HepG2 (cell line): ENCODE data around the gene MAPK11. TPM values are rescaled to one million over a fixed set of nuclear protein-coding genes. Genes with fewer than 3 reads are reported as not detected.
A peak's percentile ranks its signal among the peaks of the same experiment; 100 is the strongest.

Experiments
- CAMTA2 ChIP-seq: sonication (generic); formaldehyde crosslinking; IDR thresholded peaks from 2 replicates; pipeline ENCODE4 v1.4.0; 2020; ENCODE audit warnings: mild to moderate bottlenecking, missing genetic modification reagents, borderline replicate concordance
- CC2D1A ChIP-seq: sonication (generic); formaldehyde crosslinking; IDR thresholded peaks from 2 replicates; pipeline ENCODE4 v1.8.1; 2023; ENCODE audit warnings: mild to moderate bottlenecking, missing genetic modification reagents
- DDIT3 ChIP-seq: sonication (generic); formaldehyde crosslinking; IDR thresholded peaks from 2 replicates; pipeline ENCODE4 v1.4.0; 2020; ENCODE audit warnings: mild to moderate bottlenecking, missing genetic modification reagents
- EP300 ChIP-seq, 3 experiments: sonication (generic) in 1 of 3; formaldehyde crosslinking in 1 of 3; IDR thresholded peaks; 2 replicates each; pipeline versions ENCODE4 v1.5.1 to v1.6.1; 2011 to 2020; ENCODE audit warnings: low read depth in 2 of 3, low read length in 2 of 3, borderline replicate concordance in 1 of 3, improper control_type of control experiment in 1 of 3, mild to moderate bottlenecking in 1 of 3, missing genetic modification reagents in 1 of 3, moderate library complexity in 1 of 3
- GTF3A ChIP-seq: sonication (generic); formaldehyde crosslinking; conservative IDR thresholded peaks from 2 replicates; pipeline ENCODE4 v1.4.0; 2020; ENCODE audit warnings: mild to moderate bottlenecking, missing genetic modification reagents
- HNF4A ChIP-seq: sonication (generic); formaldehyde crosslinking; IDR thresholded peaks from 2 replicates; pipeline ENCODE4 v1.4.0; 2020; ENCODE audit warnings: missing genetic modification reagents
- PHF21A ChIP-seq: sonication (generic); formaldehyde crosslinking; IDR thresholded peaks from 2 replicates; pipeline ENCODE4 v1.5.0; 2020; ENCODE audit warnings: mild to moderate bottlenecking, missing genetic modification reagents
- PHF5A ChIP-seq: IDR thresholded peaks from one replicate; pipeline ENCODE4 v1.6.1; 2018; ENCODE audit warnings: low read depth, missing genetic modification reagents; ENCODE audit not compliant: unreplicated experiment
- RAD21 ChIP-seq: fragments of 450-650 bp; formaldehyde crosslinking; IDR thresholded peaks from 2 replicates; pipeline ENCODE4 v1.5.0; 2020; ENCODE audit warnings: mild to moderate bottlenecking
- SATB2 ChIP-seq: sonication (generic); formaldehyde crosslinking; IDR thresholded peaks from 2 replicates; pipeline ENCODE4 v1.5.0; 2020; ENCODE audit warnings: missing genetic modification reagents
- SRSF1 ChIP-seq: fragments of 200-400 bp; formaldehyde crosslinking; optimal IDR thresholded peaks from 2 replicates; pipeline ENCODE3; 2017; ENCODE audit warnings: mild to moderate bottlenecking, low read depth, low read length, moderate library complexity
- ZHX2 ChIP-seq, 2 experiments: sonication (generic) in 1 of 2; formaldehyde crosslinking in 1 of 2; IDR thresholded peaks; 2 replicates each; pipeline versions ENCODE4 v1.6.1 to v1.9.0; 2014 to 2022; ENCODE audit warnings: antibody characterized with exemption in 1 of 2, borderline replicate concordance in 1 of 2, inconsistent platforms in 1 of 2, low read depth in 1 of 2, missing genetic modification reagents in 1 of 2
- ZNF275 ChIP-seq: sonication (generic); formaldehyde crosslinking; IDR thresholded peaks from 2 replicates; pipeline ENCODE4 v1.8.0; 2022; ENCODE audit warnings: missing genetic modification reagents, mild to moderate bottlenecking, inconsistent platforms, borderline replicate concordance
- polyA plus RNA-seq, 8 experiments: library from polyadenylated mRNA; depleted of rRNA in 3 of 8; stranded (reverse) in 7 of 8; unstranded in 1 of 8; fragments of >200 nt; fragmentation: Illumina TruSeq in 4 of 8; extraction: Trizol in 4 of 8; gene quantifications; 2 replicates each; pipeline versions ENCODE4 v1.2.1 to v1.2.3, GENCODE V29; 2011 to 2016; ENCODE audit warnings: low read depth in 4 of 8, missing spikeins in 1 of 8, mixed read lengths in 1 of 8; ENCODE audit not compliant: insufficient read depth in 1 of 8
- total RNA-seq, 5 experiments: library from RNA; depleted of rRNA; stranded (reverse); fragments of >200 nt; fragmentation: Illumina TruSeq; extraction: Trizol; gene quantifications; 2 replicates each; pipeline ENCODE4 v1.2.3, GENCODE V29; 2016; ENCODE audit warnings: low read depth in 1 of 5
- TF ChIP-seq, protein P1 (sequence below): sonication (generic); formaldehyde crosslinking; IDR thresholded peaks from 2 replicates; pipeline ENCODE4 v1.8.0; 2022; ENCODE audit warnings: mild to moderate bottlenecking, missing genetic modification reagents; ENCODE audit not compliant: insufficient replicate concordance
- TF ChIP-seq, protein P2 (sequence below): sonication (generic); formaldehyde crosslinking; IDR thresholded peaks from 2 replicates; pipeline ENCODE4 v1.4.0; 2020; ENCODE audit warnings: missing genetic modification reagents

Gene MAPK11
- total and polyA plus RNA-seq, 2 of the 13 experiments (the other 11 are each of a cell fraction or from before 2014, with no cell fraction given), result 0.15 to 0.17 TPM

GRCh38 chr22:50297510-50298265, 27.5 kb upstream of the MAPK11 start (continued):
- no peak for TF ChIP-seq PHF5A (CRISPR knock-in tag)
- TF ChIP-seq CC2D1A (CRISPR knock-in tag), result no peak
- no peak for TF ChIP-seq GTF3A
- TF ChIP-seq, protein P1, sequence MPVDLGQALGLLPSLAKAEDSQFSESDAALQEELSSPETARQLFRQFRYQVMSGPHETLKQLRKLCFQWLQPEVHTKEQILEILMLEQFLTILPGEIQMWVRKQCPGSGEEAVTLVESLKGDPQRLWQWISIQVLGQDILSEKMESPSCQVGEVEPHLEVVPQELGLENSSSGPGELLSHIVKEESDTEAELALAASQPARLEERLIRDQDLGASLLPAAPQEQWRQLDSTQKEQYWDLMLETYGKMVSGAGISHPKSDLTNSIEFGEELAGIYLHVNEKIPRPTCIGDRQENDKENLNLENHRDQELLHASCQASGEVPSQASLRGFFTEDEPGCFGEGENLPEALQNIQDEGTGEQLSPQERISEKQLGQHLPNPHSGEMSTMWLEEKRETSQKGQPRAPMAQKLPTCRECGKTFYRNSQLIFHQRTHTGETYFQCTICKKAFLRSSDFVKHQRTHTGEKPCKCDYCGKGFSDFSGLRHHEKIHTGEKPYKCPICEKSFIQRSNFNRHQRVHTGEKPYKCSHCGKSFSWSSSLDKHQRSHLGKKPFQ, result peak; percentile 98
- 0 out of 2 replicates have a peak, but pooled peaks have one; percentile 17 for TF ChIP-seq PHF21A
- no peak for TF ChIP-seq DDIT3
- TF ChIP-seq, protein P2, sequence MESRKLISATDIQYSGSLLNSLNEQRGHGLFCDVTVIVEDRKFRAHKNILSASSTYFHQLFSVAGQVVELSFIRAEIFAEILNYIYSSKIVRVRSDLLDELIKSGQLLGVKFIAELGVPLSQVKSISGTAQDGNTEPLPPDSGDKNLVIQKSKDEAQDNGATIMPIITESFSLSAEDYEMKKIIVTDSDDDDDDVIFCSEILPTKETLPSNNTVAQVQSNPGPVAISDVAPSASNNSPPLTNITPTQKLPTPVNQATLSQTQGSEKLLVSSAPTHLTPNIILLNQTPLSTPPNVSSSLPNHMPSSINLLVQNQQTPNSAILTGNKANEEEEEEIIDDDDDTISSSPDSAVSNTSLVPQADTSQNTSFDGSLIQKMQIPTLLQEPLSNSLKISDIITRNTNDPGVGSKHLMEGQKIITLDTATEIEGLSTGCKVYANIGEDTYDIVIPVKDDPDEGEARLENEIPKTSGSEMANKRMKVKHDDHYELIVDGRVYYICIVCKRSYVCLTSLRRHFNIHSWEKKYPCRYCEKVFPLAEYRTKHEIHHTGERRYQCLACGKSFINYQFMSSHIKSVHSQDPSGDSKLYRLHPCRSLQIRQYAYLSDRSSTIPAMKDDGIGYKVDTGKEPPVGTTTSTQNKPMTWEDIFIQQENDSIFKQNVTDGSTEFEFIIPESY (CRISPR knock-in tag), result no peak
- no peak for TF ChIP-seq ZNF275 (CRISPR knock-in tag)
- 0 out of 2 replicates have a peak, but pooled peaks have one; percentile 1 for TF ChIP-seq HNF4A
- no peak for TF ChIP-seq SATB2 (CRISPR knock-in tag)
- no peak for TF ChIP-seq ZHX2 (IDR thresholded peaks at IDR 0.05; ENCODE audit: low read depth)
- no peak for TF ChIP-seq ZHX2 (CRISPR knock-in tag; IDR thresholded peaks at IDR 0.05; ENCODE audit: borderline replicate concordance)
- 0 out of 2 replicates have a peak, but pooled peaks have one; percentile 3 for TF ChIP-seq RAD21 (CRISPR knock-in tag)
- TF ChIP-seq SRSF1, result no peak
- TF ChIP-seq CAMTA2 (CRISPR knock-in tag), result no peak
- TF ChIP-seq EP300 (IDR thresholded peaks at IDR 0.05; ENCODE audit: low read depth in 2 of 2, low read length in 2 of 2), result no peak
- no peak for TF ChIP-seq EP300 (CRISPR knock-in tag; IDR thresholded peaks at IDR 0.05; ENCODE audit: borderline replicate concordance)
